HepG2 (cell line): ENCODE results near the gene TMUB1. TPM values are rescaled to one million over a fixed set of nuclear protein-coding genes. Genes with fewer than 3 reads are reported as not detected.

Experiments
- CEBPB ChIP-seq: IDR thresholded peaks from 2 replicates; pipeline ENCODE4 v1.6.1; 2011; ENCODE audit warnings: low read depth, low read length, improper control_type of control experiment, borderline replicate concordance
- DNMT3B ChIP-seq: conservative IDR thresholded peaks from 2 replicates; pipeline ENCODE4 v1.6.1; 2016; ENCODE audit warnings: missing biosample characterization, control low read depth
- EHMT2 ChIP-seq: fragments of 200-600 bp; sonication (generic); IDR thresholded peaks from 2 replicates; pipeline ENCODE4 v1.7.0; 2017; ENCODE audit warnings: antibody characterized with exemption, low read depth, low read length, borderline replicate concordance
- FOXM1 ChIP-seq: sonication (generic); formaldehyde crosslinking; IDR thresholded peaks from 2 replicates; pipeline ENCODE4 v1.5.0; 2020; ENCODE audit warnings: missing genetic modification reagents
- HHEX ChIP-seq: IDR thresholded peaks from 2 replicates; pipeline ENCODE4 v1.6.1; 2016; ENCODE audit warnings: control low read depth
- HOXD1 ChIP-seq: sonication (generic); formaldehyde crosslinking; IDR thresholded peaks from 2 replicates; pipeline ENCODE4 v1.5.0; 2020; ENCODE audit warnings: missing genetic modification reagents
- KAT7 ChIP-seq: IDR thresholded peaks from 2 replicates; pipeline ENCODE4 v1.6.1; 2018; ENCODE audit warnings: borderline replicate concordance, missing compliant biosample characterization
- MIER2 ChIP-seq: IDR thresholded peaks from 2 replicates; pipeline ENCODE4 v1.6.1; 2016; ENCODE audit warnings: missing biosample characterization, missing genetic modification reagents
- NFKBIZ ChIP-seq: IDR thresholded peaks from 2 replicates; pipeline ENCODE4 v1.6.1; 2018; ENCODE audit warnings: missing genetic modification reagents, missing compliant biosample characterization
- POLR2G ChIP-seq: fragments of 200-400 bp; formaldehyde crosslinking; IDR thresholded peaks from 2 replicates; pipeline ENCODE4 v1.6.1; 2018; ENCODE audit warnings: mild to moderate bottlenecking, low read depth, low read length, moderate library complexity
- PRDM4 ChIP-seq: sonication (generic); formaldehyde crosslinking; IDR thresholded peaks from 2 replicates; pipeline ENCODE4 v1.9.0; 2021; ENCODE audit warnings: missing genetic modification reagents, borderline replicate concordance
- RCOR2 ChIP-seq: IDR thresholded peaks from 2 replicates; pipeline ENCODE4 v1.6.1; 2016; ENCODE audit warnings: missing biosample characterization, missing genetic modification reagents
- SOX6 ChIP-seq, 2 experiments: fragments of 450-650 bp in 1 of 2; sonication (generic) in 1 of 2; formaldehyde crosslinking in 1 of 2; IDR thresholded peaks; 2 replicates each; pipeline versions ENCODE4 v1.4.0 to v1.6.1; 2017 to 2020; ENCODE audit warnings: antibody characterized with exemption in 1 of 2, mild to moderate bottlenecking in 1 of 2, missing genetic modification reagents in 1 of 2
- SRSF1 ChIP-seq: fragments of 200-400 bp; formaldehyde crosslinking; optimal IDR thresholded peaks from 2 replicates; pipeline ENCODE3; 2017; ENCODE audit warnings: mild to moderate bottlenecking, low read depth, low read length, moderate library complexity
- THAP11 ChIP-seq: IDR thresholded peaks from 2 replicates; pipeline ENCODE4 v1.6.1; 2016; ENCODE audit warnings: missing biosample characterization, missing genetic modification reagents
- ZBTB39 ChIP-seq: sonication (generic); formaldehyde crosslinking; IDR thresholded peaks from 2 replicates; pipeline ENCODE4 v1.5.0; 2020; ENCODE audit warnings: missing genetic modification reagents
- ZBTB7B ChIP-seq: sonication (generic); formaldehyde crosslinking; IDR thresholded peaks from 2 replicates; pipeline ENCODE4 v1.4.0; 2020; ENCODE audit warnings: missing genetic modification reagents
- ZNF234 ChIP-seq: sonication (generic); formaldehyde crosslinking; conservative IDR thresholded peaks from 2 replicates; pipeline ENCODE4 v1.5.1; 2020; ENCODE audit warnings: mild to moderate bottlenecking, missing genetic modification reagents
- ZNF260 ChIP-seq: sonication (generic); formaldehyde crosslinking; IDR thresholded peaks from 2 replicates; pipeline ENCODE4 v1.4.0; 2020; ENCODE audit warnings: missing genetic modification reagents, low read depth, mild to moderate bottlenecking, borderline replicate concordance
- ZNF512 ChIP-seq: sonication (generic); formaldehyde crosslinking; IDR thresholded peaks from 2 replicates; pipeline ENCODE4 v1.4.0; 2020; ENCODE audit warnings: mild to moderate bottlenecking, missing genetic modification reagents
- ZNF546 ChIP-seq: sonication (generic); formaldehyde crosslinking; conservative IDR thresholded peaks from 2 replicates; pipeline ENCODE4 v1.8.1; 2023; ENCODE audit warnings: mild to moderate bottlenecking, missing genetic modification reagents
- ZNF547 ChIP-seq: sonication (generic); formaldehyde crosslinking; IDR thresholded peaks from 2 replicates; pipeline ENCODE4 v1.5.1; 2020; ENCODE audit warnings: mild to moderate bottlenecking, missing genetic modification reagents
- ZNF597 ChIP-seq: sonication (generic); formaldehyde crosslinking; IDR thresholded peaks from 2 replicates; pipeline ENCODE4 v1.5.0; 2020; ENCODE audit warnings: missing genetic modification reagents
- polyA plus RNA-seq, 8 experiments: library from polyadenylated mRNA; depleted of rRNA in 3 of 8; stranded (reverse) in 7 of 8; unstranded in 1 of 8; fragments of >200 nt; fragmentation: Illumina TruSeq in 4 of 8; extraction: Trizol in 4 of 8; gene quantifications; 2 replicates each; pipeline versions ENCODE4 v1.2.1 to v1.2.3, GENCODE V29; 2011 to 2016; ENCODE audit warnings: low read depth in 4 of 8, missing spikeins in 1 of 8, mixed read lengths in 1 of 8; ENCODE audit not compliant: insufficient read depth in 1 of 8
- total RNA-seq, 5 experiments: library from RNA; depleted of rRNA; stranded (reverse); fragments of >200 nt; fragmentation: Illumina TruSeq; extraction: Trizol; gene quantifications; 2 replicates each; pipeline ENCODE4 v1.2.3, GENCODE V29; 2016; ENCODE audit warnings: low read depth in 1 of 5

Gene TMUB1
- total and polyA plus RNA-seq, 2 of the 13 experiments (the other 11 are each of a cell fraction or from before 2014, with no cell fraction given) = 44.8 to 51.6 TPM

GRCh38 chr7:151080522-151081169 lies 2.6 kb downstream of the TMUB1 start, which contains the start of gene FASTK (continued):
- TF ChIP-seq DNMT3B (CRISPR knock-in tag) = no peak
- no peak for TF ChIP-seq FOXM1
- TF ChIP-seq KAT7 (CRISPR knock-in tag) = peak; percentile 71
- TF ChIP-seq ZBTB7B (CRISPR knock-in tag) = no peak; the same call in none of the 2 replicates
- no peak for TF ChIP-seq SOX6 (IDR thresholded peaks at IDR 0.05)
- peak; percentile 50 for TF ChIP-seq SOX6 (CRISPR knock-in tag; IDR thresholded peaks at IDR 0.05)
- no peak for TF ChIP-seq CEBPB
- no peak for TF ChIP-seq RCOR2 (CRISPR knock-in tag)
- no peak for TF ChIP-seq PRDM4 (CRISPR knock-in tag)
- TF ChIP-seq MIER2 = no peak
- TF ChIP-seq EHMT2 = no peak
- no peak; the same call in none of the 2 replicates for TF ChIP-seq ZNF547 (CRISPR knock-in tag)
- no peak for TF ChIP-seq HHEX (CRISPR knock-in tag)
- TF ChIP-seq ZNF512 (CRISPR knock-in tag) = no peak
- no peak for TF ChIP-seq ZBTB39 (CRISPR knock-in tag)
- no peak for TF ChIP-seq HOXD1 (CRISPR knock-in tag)
- no peak for TF ChIP-seq ZNF597 (CRISPR knock-in tag)
- peak; percentile 95 for TF ChIP-seq POLR2G
- TF ChIP-seq ZNF260 (CRISPR knock-in tag) = no peak
- no peak; the same call in 1 of the 2 replicates for TF ChIP-seq ZNF546 (CRISPR knock-in tag)
- TF ChIP-seq NFKBIZ = no peak; the same call in 1 of the 2 replicates
- TF ChIP-seq ZNF234 (CRISPR knock-in tag) = no peak
- TF ChIP-seq THAP11 (CRISPR knock-in tag) = peak; percentile 95
- no peak for TF ChIP-seq SRSF1
